ENCODE measurements around the gene ZNF488. TPM values are rescaled to one million over a fixed set of nuclear protein-coding genes. Genes with fewer than 3 reads are reported as not detected.

ZNF488 gene
- total RNA-seq, 1 experiment from 2014 or later: 11.8 TPM

- CTCF ChIA-PET: no interaction called here
- Histone ChIP-seq H3K4me3 (ENCODE audit: low read depth in 2 of 2, low read length in 2 of 2) (no peak overlapping the region), H3K9me3 (ENCODE audit: control insufficient read depth, insufficient read depth, low read depth, low read length) (no peaks in the 10 kb centered on the region), H3K27me3 (ENCODE audit: control insufficient read depth, insufficient read depth, low read length) (no peaks in the 10 kb centered on the region), H3K36me3 (ENCODE audit: control insufficient read depth, insufficient read depth, low read length) (no peaks in the 10 kb centered on the region), H3K27ac (ENCODE audit: low read length) (no peak overlapping the region), H3K4me1 (ENCODE audit: control insufficient read depth, insufficient read depth, low read length) (peaks cover 7% of the 10 kb centered on the region)
- ATAC-seq: peak; percentile 84
- in situ Hi-C loops (cut with HindIII; ENCODE audit: low pct_unique_long_range_greater_than_20kb, low sequenced_read_pairs): no loop called here
- intact Hi-C loops (cut with micrococcal nuclease; ENCODE audit: unreplicated experiment): no loop called here
- POLR2A ChIA-PET: no interaction called here
- TF ChIP-seq, protein P1, sequence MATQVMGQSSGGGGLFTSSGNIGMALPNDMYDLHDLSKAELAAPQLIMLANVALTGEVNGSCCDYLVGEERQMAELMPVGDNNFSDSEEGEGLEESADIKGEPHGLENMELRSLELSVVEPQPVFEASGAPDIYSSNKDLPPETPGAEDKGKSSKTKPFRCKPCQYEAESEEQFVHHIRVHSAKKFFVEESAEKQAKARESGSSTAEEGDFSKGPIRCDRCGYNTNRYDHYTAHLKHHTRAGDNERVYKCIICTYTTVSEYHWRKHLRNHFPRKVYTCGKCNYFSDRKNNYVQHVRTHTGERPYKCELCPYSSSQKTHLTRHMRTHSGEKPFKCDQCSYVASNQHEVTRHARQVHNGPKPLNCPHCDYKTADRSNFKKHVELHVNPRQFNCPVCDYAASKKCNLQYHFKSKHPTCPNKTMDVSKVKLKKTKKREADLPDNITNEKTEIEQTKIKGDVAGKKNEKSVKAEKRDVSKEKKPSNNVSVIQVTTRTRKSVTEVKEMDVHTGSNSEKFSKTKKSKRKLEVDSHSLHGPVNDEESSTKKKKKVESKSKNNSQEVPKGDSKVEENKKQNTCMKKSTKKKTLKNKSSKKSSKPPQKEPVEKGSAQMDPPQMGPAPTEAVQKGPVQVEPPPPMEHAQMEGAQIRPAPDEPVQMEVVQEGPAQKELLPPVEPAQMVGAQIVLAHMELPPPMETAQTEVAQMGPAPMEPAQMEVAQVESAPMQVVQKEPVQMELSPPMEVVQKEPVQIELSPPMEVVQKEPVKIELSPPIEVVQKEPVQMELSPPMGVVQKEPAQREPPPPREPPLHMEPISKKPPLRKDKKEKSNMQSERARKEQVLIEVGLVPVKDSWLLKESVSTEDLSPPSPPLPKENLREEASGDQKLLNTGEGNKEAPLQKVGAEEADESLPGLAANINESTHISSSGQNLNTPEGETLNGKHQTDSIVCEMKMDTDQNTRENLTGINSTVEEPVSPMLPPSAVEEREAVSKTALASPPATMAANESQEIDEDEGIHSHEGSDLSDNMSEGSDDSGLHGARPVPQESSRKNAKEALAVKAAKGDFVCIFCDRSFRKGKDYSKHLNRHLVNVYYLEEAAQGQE (IDR thresholded peaks at IDR 0.05; ENCODE audit: insufficient read depth in 1 of 2, low read depth in 2 of 2, low read length in 1 of 2): no peak
- TF ChIP-seq TCF7L2 (IDR thresholded peaks at IDR 0.05; ENCODE audit: low read depth, low read length): peak; percentile 54; the same call in 1 of the 2 replicates
- no TSS peak for BruUV-seq (replicated peaks)
- DNase-seq (ENCODE audit: low read depth, low spot score): no peak
Observed at GRCh38 chr10:47421057-47421952, 37.2 kb upstream of the ZNF488 start.

GRCh38 chr10:47420305-47421056, 36.4 kb upstream of the ZNF488 start:
- POLR2A ChIA-PET: no interaction called here
- Histone ChIP-seq H3K4me1 (ENCODE audit: control insufficient read depth, insufficient read depth, low read length) (peaks cover 7% of the 10 kb centered on the region), H3K36me3 (ENCODE audit: control insufficient read depth, insufficient read depth, low read length) (no peaks in the 10 kb centered on the region), H3K27me3 (ENCODE audit: control insufficient read depth, insufficient read depth, low read length) (no peaks in the 10 kb centered on the region), H3K27ac (ENCODE audit: low read length) (no peak overlapping the region), H3K4me3 (ENCODE audit: low read depth in 2 of 2, low read length in 2 of 2) (no peak overlapping the region), H3K9me3 (ENCODE audit: control insufficient read depth, insufficient read depth, low read depth, low read length) (no peaks in the 10 kb centered on the region)
- DNase-seq (ENCODE audit: low read depth, low spot score): no peak
- TF ChIP-seq, protein P1 (IDR thresholded peaks at IDR 0.05; ENCODE audit: insufficient read depth in 1 of 2, low read depth in 2 of 2, low read length in 1 of 2): no peak
- TF ChIP-seq CTCF (IDR thresholded peaks at IDR 0.05) (no peak), POLR2AphosphoS5 (IDR thresholded peaks at IDR 0.05; ENCODE audit: low read depth, low read length) (no peak), TCF7L2 (IDR thresholded peaks at IDR 0.05; ENCODE audit: low read depth, low read length) (no peak), SIN3A (IDR thresholded peaks at IDR 0.05; ENCODE audit: borderline replicate concordance, insufficient read depth, low read depth, low read length) (no peak)
- peak; percentile 19; the same call in 1 of the 2 replicates for ATAC-seq
- in situ Hi-C loops (cut with HindIII; ENCODE audit: low pct_unique_long_range_greater_than_20kb, low sequenced_read_pairs): no loop called here
- CTCF ChIA-PET: no interaction called here
- intact Hi-C loops (cut with micrococcal nuclease; ENCODE audit: unreplicated experiment): no loop called here
- BruUV-seq (replicated peaks): no TSS peak
